Fibroblast of lung (primary cell): ENCODE results near the gene HMGCS2. TPM values are rescaled to one million over a fixed set of nuclear protein-coding genes. Genes with fewer than 3 reads are reported as not detected.

ENCODE experiments used
- DNase-seq, 2 donors: peaks; one replicate each; pipeline versions ENCODE4 v3.0.0 to v3.0.0-alpha.2; 2010; ENCODE audit warnings: low read depth in 2 of 2
- H2AFZ ChIP-seq: 2 replicates; pipeline ENCODE4 v1.5.1; 2012; ENCODE audit warnings: low read length, control low read depth, inconsistent platforms
- H3K27ac ChIP-seq: 2 replicates; pipeline ENCODE4 v1.5.1; 2011; ENCODE audit warnings: low read length, control low read depth; ENCODE audit not compliant: insufficient read depth
- H3K27me3 ChIP-seq: 2 replicates; pipeline ENCODE4 v1.5.1; 2011; ENCODE audit warnings: mild to moderate bottlenecking, low read length; ENCODE audit not compliant: control insufficient read depth, insufficient read depth
- H3K36me3 ChIP-seq: 2 replicates; pipeline ENCODE4 v1.5.1; 2011; ENCODE audit warnings: low read length; ENCODE audit not compliant: control insufficient read depth, insufficient read depth
- H3K4me1 ChIP-seq: 2 replicates; pipeline ENCODE4 v1.5.1; 2011; ENCODE audit warnings: low read length; ENCODE audit not compliant: control insufficient read depth, insufficient read depth; ENCODE audit errors: extremely low read depth
- H3K4me2 ChIP-seq: 2 replicates; pipeline ENCODE4 v1.5.1; 2011; ENCODE audit warnings: low read length, control low read depth; ENCODE audit not compliant: insufficient read depth; ENCODE audit errors: extremely low read depth
- H3K4me3 ChIP-seq, 4 experiments: fragments of 200-600 bp in 1 of 4; sonication (generic) in 1 of 4; replicated peaks in 1 of 4; 2 replicates each; pipeline ENCODE4 v1.5.1; 2011 to 2016; ENCODE audit warnings: low read length in 4 of 4, low read depth in 3 of 4, mild to moderate bottlenecking in 3 of 4, control low read depth in 2 of 4, inconsistent platforms in 1 of 4, mixed read lengths in 1 of 4; ENCODE audit not compliant: insufficient read depth in 1 of 4; ENCODE audit errors: control extremely low read depth in 1 of 4
- H3K79me2 ChIP-seq: 2 replicates; pipeline ENCODE4 v1.5.1; 2012; ENCODE audit warnings: mild to moderate bottlenecking, low read length, inconsistent platforms; ENCODE audit not compliant: control insufficient read depth, insufficient read depth
- H3K9ac ChIP-seq: 2 replicates; pipeline ENCODE4 v1.5.1; 2011; ENCODE audit warnings: mild to moderate bottlenecking, low read length, control low read depth; ENCODE audit not compliant: insufficient read depth
- H3K9me3 ChIP-seq: 2 replicates; pipeline ENCODE4 v1.5.1; 2012; ENCODE audit warnings: low read depth, low read length; ENCODE audit not compliant: control insufficient read depth, insufficient read depth
- H4K20me1 ChIP-seq: 2 replicates; pipeline ENCODE4 v1.5.1; 2011; ENCODE audit warnings: low read length; ENCODE audit not compliant: control insufficient read depth, insufficient read depth; ENCODE audit errors: extremely low read depth
- EZH2 ChIP-seq: IDR thresholded peaks from 2 replicates; pipeline ENCODE4 v1.5.1; 2012; ENCODE audit warnings: low read length, control low read depth, mild to moderate bottlenecking; ENCODE audit errors: missing control alignments
- polyA plus RNA-seq, 2 donors: library from polyadenylated mRNA; depleted of rRNA in 1 of 2; stranded (reverse) in 1 of 2; unstranded in 1 of 2; fragments of >200 nt; gene quantifications; 2 replicates each; pipeline ENCODE4 v1.2.1, GENCODE V29; 2011 to 2012; ENCODE audit warnings: missing spikeins in 1 of 2
- total RNA-seq: library from RNA; depleted of rRNA; stranded (reverse); fragments of >200 nt; gene quantifications from 2 replicates; pipeline ENCODE4 v1.2.1, GENCODE V29; 2014
- TF ChIP-seq, protein P1 (sequence below), 2 donors: IDR thresholded peaks in 1 of 2; conservative IDR thresholded peaks in 1 of 2; 1 replicate in 1 of 2; 2 replicates in 1 of 2; pipeline ENCODE4 v1.5.1; 2011 to 2012; ENCODE audit warnings: low read length in 2 of 2, control low read depth in 1 of 2, inconsistent platforms in 1 of 2, low read depth in 1 of 2, mild to moderate bottlenecking in 1 of 2

Gene HMGCS2
- total and polyA plus RNA-seq, 2 donors (not counting 1 experiment from before 2014, with no cell fraction given): not detected

DNA sequence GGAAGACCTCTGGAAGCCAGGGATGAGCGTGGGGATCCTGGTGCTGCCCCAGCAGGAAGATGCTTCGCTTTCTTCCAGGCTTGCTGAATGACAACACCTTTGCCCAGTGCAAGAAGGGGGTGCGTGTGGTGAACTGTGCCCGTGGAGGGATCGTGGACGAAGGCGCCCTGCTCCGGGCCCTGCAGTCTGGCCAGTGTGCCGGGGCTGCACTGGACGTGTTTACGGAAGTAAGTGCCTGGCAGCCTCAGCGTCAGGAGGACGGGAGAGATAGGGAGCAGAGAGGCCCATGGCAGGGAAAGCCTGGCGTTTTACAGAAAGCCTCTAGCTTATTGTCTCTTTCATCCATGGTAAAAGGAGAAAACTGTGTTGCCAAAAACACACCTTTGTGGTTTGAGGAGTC is 33.5 kb downstream of the HMGCS2 start:
- H3K9me3 ChIP-seq: no peaks in the 10 kb centered on the region
- TF ChIP-seq, protein P1, sequence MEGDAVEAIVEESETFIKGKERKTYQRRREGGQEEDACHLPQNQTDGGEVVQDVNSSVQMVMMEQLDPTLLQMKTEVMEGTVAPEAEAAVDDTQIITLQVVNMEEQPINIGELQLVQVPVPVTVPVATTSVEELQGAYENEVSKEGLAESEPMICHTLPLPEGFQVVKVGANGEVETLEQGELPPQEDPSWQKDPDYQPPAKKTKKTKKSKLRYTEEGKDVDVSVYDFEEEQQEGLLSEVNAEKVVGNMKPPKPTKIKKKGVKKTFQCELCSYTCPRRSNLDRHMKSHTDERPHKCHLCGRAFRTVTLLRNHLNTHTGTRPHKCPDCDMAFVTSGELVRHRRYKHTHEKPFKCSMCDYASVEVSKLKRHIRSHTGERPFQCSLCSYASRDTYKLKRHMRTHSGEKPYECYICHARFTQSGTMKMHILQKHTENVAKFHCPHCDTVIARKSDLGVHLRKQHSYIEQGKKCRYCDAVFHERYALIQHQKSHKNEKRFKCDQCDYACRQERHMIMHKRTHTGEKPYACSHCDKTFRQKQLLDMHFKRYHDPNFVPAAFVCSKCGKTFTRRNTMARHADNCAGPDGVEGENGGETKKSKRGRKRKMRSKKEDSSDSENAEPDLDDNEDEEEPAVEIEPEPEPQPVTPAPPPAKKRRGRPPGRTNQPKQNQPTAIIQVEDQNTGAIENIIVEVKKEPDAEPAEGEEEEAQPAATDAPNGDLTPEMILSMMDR (conservative IDR thresholded peaks at IDR 0.05 in 1 of 2, IDR thresholded peaks at IDR 0.05 in 1 of 2; ENCODE audit: low read depth in 1 of 2, low read length in 2 of 2): no peak
- no peak for TF ChIP-seq EZH2
- H3K4me1 ChIP-seq: no peaks in the 10 kb centered on the region
- H3K36me3 ChIP-seq: peaks cover 2% of the 10 kb centered on the region
- H4K20me1 ChIP-seq: no peaks in the 10 kb centered on the region
- H3K27ac ChIP-seq: no peak overlapping the region
- H3K79me2 ChIP-seq: no peaks in the 10 kb centered on the region
- no peak overlapping the region for H3K9ac ChIP-seq
- H2AFZ ChIP-seq: no peak overlapping the region
- no peak for DNase-seq
- no peak overlapping the region for H3K4me2 ChIP-seq
- H3K27me3 ChIP-seq: no peaks in the 10 kb centered on the region
- H3K4me3 ChIP-seq: no peak overlapping the region

DNA sequence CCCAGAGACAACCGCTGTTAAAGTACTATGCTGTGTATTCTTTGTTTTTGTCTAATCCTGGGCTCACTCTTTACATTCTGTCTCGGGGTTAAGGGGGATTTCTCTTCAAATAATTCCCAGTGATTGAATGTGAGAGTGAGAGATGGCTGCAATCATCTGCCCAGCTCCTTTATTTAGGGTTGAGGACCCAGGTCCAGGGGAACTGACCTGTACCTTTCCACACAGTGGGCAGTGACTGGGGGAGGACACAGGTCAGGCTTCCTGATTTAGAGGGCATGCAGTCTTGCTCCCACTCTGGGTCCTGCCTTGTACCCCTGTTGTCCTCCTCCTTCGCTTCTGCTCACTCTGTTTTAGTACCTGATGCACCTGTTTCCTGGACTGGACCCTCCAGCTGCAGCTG is 35.0 kb downstream of the HMGCS2 start:
- Histone ChIP-seq H3K79me2 (no peaks in the 10 kb centered on the region), H3K27me3 (no peaks in the 10 kb centered on the region), H3K27ac (no peak overlapping the region), H3K4me3 (no peak overlapping the region), H3K9ac (no peak overlapping the region), H3K36me3 (peaks cover 6% of the 10 kb centered on the region), H2AFZ (no peak overlapping the region), H3K4me2 (no peak overlapping the region), H3K4me1 (no peaks in the 10 kb centered on the region), H4K20me1 (no peaks in the 10 kb centered on the region), H3K9me3 (no peaks in the 10 kb centered on the region)
- TF ChIP-seq, protein P1 (conservative IDR thresholded peaks at IDR 0.05 in 1 of 2, IDR thresholded peaks at IDR 0.05 in 1 of 2; ENCODE audit: low read depth in 1 of 2, low read length in 2 of 2): no peak
- TF ChIP-seq EZH2: no peak
- DNase-seq: no peak

DNA sequence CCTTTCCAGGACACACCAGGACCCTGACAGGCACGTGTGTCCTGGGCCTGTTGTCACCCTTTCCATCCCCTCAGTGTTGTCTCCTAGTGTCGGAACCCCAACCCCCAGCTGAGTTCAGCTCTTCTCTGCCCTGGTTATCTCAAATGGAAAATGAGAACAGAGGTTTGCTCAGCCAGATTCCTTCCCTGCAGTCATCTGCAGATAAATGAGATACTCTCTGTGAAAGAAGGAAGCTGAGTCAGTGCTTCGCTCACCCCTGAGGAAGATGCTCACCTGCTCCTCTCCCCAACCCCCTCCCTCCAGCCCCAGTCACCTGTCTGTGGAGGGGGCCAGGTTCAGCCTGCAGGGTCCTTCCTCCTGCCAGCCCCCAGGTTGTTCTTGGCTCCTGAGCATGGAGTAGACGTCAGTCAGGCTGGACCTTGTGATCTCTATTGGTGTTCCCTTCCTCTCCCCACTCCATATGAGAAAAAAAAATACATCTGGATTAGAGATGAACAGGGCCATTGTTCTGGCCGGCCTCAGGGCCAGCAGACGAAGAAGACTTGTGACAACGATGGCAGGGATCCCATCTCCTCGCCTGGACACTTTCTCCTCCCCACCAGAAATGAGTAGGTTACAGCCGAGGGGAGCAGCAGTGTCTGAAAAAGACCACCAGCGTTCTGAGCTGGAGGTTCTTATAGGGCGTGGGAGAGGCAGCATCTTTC is 36.1 kb downstream of the HMGCS2 start:
- no peaks in the 10 kb centered on the region for H3K4me1 ChIP-seq
- H3K27ac ChIP-seq: no peak overlapping the region
- peak in 1 of 2 donors; percentile 15 for DNase-seq
- H3K4me3 ChIP-seq: no peak overlapping the region
- H3K4me2 ChIP-seq: no peak overlapping the region
- no peak overlapping the region for H3K9ac ChIP-seq
- H3K27me3 ChIP-seq: no peaks in the 10 kb centered on the region
- H4K20me1 ChIP-seq: no peaks in the 10 kb centered on the region
- H3K9me3 ChIP-seq: no peaks in the 10 kb centered on the region
- no peak overlapping the region for H2AFZ ChIP-seq
- no peaks in the 10 kb centered on the region for H3K79me2 ChIP-seq
- TF ChIP-seq EZH2: no peak
- TF ChIP-seq, protein P1 (conservative IDR thresholded peaks at IDR 0.05 in 1 of 2, IDR thresholded peaks at IDR 0.05 in 1 of 2; ENCODE audit: low read depth in 1 of 2, low read length in 2 of 2): no peak
- peaks cover 6% of the 10 kb centered on the region for H3K36me3 ChIP-seq
